Measurements from ENCODE around the gene CDC42BPB.
"Not testable (repeated sequence)": the region's sequence is repeated elsewhere in the genome, so short reads cannot be mapped to it uniquely, and the experiment has no call there.

CDC42BPB gene

DNA sequence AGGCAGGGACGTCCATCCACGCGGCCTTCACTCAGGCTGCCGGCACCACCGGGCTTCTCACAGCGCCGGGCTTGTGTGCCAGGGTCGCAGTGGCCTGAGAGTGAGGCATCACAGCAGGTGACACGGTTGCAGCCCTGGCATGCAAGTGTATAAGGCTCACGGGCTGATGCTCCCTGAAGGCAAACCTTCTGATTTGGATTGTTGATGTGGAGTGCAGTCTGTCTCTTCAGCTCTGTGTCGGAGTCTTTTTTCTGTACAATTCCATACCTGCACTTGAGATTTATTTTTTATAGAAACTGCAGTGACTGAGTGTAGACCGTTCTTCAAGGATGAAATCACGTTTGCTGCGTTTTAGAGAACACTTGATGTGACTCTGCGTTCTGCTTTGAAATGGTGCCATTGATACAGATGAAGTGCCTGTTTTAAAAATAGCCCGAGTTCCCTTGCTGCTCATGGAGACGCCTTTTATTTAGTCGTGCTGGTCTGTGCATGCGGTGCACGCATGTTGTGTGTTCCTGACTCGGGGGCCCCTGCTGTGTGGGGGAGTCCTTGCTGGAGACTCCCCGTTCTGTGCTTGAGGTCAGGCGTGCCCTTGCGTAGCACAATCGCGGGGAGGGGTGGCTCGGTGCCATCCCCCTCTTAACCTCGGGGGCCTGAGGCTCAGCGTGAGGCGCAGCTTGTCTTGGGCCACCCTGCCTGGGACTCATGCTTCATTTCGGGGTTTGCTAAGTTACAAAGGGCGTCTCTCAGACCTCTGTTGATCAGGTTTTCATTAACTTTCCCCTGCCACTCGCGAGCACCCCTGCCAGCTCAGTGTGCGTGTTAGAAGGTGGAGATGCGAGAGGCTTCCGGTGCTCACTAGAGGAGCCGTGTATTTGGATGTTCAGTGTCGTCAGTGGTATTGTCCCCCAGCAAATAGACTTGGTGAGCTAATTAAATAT lies 156.4 kb downstream of the CDC42BPB start:
- DNase-seq (ENCODE audit: low spot score), result no peak

DNA sequence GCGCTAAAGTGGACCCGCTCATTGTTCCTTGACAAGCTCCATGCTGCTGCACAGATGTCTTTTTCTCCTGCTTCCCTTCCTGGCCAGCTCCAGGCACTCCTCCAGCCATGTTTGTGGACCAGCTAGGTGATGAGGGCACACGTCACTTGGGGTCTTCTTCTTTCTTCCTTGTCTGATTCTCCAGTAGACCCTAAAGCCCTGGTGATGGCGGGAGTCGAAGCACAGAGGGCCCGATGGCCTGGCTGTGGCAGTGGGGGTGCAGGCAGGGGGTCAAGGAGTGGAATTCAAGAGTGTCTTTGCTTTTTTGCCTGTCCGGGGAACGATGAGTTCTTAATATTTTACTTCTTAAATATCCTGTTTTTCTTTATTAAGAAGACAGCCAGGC lies 157.8 kb downstream of the CDC42BPB start:
- no peak for DNase-seq (ENCODE audit: low spot score)

DNA sequence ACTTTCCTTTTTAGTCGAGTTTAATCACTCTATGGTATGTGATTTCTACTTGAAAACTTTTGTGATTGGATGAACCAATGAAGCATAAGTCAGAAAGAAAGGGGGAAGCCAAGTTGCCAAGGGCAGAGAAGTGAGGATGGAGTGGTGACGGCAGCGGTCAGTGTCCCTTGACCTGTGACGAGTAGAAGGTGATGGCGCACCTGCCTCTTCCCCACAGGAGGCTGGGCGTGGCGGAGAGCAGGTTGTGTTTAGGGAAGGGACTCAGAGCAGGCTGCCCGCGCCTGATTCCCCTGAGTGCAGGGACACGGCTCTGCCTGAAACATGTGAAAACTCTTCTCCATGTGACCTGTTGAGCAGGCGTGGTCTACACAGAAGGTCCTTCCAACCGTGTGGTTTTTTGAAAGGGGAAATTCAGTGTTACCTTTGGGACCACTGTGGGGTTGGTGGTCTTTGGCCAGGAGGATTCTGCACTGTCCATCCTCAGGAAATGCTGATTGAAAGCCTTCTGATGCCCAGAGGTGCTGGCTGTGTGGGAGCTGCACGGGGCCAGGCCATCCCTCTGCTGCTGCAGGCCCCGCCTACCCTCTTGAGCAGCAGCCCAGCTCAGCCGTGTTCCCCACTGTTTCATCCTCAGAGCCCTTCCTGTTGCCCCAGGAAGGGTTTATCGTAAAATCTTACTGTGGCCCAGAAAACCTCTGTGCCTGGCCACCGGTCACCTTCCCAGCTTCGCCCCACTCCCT lies 158.4 kb downstream of the CDC42BPB start:
- no peak for DNase-seq (ENCODE audit: low spot score)

DNA sequence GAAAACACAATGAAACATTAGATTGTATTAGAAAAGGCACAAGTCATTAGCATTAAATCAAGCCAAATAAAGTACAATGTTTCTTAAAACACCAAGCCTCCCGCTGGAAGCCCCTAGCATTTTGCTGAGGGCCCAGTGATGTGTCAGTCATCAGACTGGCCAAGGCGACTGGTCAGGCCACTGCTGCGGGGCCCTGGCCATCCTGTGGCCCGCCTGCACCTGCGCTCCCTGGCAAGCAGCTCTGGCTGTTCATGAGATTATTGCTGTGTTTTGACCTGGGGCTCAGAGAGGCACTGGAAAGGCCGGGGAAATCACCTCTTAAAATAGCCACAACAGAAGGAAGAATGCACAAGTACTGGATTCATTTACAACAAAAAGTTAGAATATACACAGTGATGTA lies 159.1 kb downstream of the CDC42BPB start:
- no peak for DNase-seq (ENCODE audit: low spot score)

DNA sequence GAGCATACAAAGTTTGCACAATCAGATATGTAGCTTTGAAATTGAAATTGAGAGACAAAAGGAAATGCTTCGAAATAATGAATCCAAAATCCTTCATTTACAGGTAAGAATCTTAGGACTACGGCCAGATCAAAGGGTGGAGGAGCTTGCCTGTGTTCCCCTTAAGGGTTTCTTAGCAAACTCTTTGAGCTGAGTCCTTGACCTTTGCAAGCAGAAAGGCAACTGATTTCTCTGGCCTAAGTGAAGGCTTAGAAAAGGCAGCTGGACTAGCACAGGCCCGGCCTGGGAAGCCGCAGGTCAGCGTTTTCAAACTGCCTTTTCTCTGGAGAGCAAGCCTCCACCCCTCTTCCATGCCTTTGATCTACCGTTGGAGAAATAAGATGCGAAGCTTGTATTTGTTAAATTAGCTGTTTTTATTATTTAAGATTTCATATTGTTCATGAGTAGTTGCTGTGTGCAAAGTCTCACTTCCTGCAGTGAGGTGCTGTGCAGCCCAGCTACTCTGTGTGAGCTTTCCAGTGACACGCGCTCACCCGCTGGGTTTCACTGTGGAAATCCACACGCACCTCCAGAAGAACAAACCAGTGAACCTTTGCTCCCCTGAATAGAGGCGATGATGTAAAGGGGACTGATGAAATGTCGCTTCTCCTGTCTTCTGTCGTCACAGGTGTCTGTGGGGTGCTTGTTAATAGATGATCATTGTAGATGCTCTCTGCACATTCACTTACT lies 159.9 kb downstream of the CDC42BPB start:
- no peak for DNase-seq (ENCODE audit: low spot score)

DNA sequence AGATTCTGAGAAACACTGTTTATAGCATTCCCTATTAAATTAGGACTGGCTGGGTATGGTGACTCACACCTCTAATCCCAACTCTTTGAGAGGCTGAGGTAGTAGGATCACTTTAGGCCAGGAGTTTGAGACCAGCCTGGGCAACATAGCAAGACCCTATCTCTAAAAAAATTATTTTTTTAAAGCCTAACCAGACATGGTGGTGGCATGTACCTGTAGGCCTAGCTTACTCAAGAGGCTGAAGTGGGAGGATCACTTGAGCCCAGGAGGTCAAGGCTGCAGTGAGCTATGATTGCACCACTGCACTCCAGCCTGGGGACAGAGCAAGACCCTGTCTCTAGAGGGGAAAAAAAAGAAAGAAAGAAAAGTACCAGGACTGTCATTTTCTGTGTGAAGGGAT lies 160.6 kb downstream of the CDC42BPB start:
- DNase-seq (ENCODE audit: low spot score), result not testable (repeated sequence)

DNA sequence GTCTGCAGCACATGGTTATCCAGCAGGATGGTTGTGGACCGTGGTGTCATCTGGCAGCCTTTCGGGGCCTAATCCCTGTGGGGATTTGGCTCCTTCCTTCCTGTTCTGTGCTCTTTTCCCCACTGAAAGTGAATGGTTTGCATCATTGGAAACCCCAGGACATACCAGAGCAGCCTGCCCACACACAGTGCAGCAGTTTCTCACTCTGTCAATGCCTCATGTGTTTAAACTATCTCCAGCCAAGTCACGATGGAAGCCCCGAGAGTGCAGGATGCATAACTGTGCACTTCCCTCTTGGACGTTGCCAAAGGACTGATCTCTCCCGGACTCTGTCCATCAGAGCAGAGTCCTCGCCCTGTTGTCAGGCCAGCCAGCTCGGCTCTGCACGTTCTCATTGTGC lies 163.9 kb downstream of the CDC42BPB start:
- no peak for DNase-seq (ENCODE audit: low spot score)

DNA sequence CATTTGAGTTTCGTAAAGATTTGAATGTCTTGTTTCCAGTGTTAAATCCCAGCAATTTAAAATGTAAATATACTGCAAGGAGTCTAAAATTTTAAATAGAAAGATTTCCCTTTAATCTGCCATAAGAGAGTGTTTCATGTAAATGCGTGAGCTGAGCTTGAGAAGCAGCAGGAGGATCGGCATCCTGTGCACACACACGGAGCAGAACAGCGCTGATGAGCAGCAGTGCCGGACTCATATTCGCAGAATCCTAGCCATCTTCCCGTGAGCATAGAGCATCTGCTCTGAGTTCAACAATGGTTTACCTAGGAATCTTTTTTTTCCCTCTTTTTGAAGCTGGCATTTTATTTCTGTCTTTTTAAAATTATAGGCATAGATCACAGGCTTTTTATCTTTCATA lies 164.7 kb downstream of the CDC42BPB start:
- no peak for DNase-seq (ENCODE audit: low spot score)

DNA sequence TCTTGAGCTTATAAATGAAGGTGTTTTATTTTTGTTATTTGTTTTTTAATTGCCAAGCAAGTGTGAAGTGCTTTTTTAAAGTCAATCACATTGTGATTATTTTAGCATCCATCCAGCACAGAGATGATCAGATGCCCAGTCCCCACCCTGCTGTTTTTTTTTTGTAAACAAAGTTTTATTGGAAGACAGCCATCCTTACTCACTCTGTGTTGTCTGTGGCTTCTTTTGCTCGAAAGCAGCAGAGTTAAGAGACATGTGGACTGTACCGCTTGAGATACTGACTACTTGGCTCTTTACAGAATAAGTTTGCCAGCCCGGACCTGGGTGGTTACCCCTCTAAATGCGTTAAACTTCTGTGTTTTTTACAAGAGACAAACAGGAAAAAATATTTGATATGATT lies 165.8 kb downstream of the CDC42BPB start:
- no peak for DNase-seq (ENCODE audit: low spot score)

DNA sequence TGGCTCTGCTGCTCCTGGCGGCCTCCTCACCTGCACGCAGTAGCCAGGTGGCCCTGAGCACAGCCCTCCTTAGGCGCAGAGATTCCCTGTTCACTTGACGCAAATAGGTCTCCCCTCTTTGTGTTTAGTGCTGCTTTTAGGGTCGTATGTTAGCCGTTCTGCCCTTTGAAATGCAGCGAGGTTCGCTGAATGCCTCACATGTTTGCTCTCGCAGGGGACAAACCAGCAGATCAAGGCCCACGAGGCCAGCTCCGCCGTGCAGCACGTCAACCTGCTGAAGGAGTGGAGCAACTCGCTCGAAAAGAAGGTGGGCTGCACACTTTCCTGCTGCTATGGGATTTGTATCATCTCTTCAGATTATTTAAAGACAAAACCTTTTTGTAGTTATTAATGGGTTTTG lies 166.2 kb downstream of the CDC42BPB start:
- no peak for DNase-seq (ENCODE audit: low spot score)

DNA sequence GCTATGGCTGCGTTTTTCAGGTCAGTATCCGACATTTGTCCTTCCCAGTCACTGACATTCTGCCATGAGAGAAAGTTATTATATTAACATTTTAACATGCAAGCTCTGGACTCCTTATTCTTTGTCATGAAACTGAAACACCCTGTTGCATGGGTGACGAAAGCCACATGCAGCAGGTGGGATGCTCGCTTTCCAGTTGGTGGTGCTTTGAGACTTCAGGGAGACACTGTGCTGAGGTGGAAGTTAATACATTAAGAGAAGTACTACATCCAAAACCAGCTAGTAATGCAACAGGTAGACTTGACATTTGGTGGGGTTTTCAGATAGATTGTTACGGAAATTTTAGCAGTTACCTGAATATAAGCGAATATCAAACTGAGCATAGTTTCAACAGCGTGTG lies 167.7 kb downstream of the CDC42BPB start:
- DNase-seq (ENCODE audit: low spot score), result no peak

DNA sequence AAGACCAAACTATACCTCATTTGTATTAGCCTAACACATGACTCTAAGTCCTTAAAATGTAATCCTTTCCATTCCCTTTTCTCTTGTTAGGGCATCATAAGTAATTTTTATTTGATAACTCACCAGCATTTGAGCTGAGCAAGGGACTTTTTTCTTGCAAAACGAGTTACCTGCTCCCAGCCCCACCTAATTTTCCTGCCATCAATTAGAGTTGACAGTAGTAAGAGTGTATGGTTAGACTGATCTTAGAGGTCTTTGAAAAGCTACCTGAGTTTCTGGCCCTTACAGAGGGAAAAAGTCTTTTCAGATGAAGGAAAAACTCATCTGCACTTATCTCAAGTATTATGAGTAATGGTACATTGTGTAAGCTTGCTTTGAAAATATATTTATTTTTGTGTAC lies 168.6 kb downstream of the CDC42BPB start:
- no peak for DNase-seq (ENCODE audit: low spot score)

DNA sequence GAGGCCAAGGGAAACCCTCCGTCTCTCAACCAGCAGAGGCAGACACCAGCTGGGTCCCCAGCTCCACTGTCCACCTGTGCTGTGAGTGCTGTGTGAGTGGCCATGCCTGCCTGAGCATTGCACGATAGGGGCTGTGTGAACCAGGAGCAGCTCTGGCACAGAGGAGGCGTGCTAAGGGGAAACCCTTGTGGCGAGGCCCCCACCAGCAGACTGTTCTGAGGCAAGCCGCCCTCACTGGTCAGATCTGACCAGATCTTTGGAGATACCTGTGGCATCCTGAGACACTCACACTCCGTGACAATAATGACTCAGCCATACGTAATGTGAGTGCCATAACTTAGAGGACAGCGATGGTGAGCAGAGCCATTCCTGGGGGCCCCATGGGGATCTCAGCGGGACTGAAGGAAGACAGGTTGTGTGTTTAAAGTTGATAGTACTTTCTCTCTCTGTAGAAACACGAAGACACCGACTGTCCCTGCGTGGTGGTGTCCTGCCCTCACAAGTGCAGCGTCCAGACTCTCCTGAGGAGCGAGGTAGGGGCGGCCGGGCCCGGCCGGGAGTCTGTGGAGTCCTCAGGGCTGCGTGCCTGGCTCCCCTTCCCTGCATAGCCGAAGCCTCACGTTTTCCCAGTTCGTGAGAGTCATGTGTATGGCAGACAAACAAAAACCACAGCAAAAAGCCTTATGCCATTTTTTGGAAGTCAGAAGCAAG lies 171.5 kb downstream of the CDC42BPB start:
- no peak for DNase-seq (ENCODE audit: low spot score)

DNA sequence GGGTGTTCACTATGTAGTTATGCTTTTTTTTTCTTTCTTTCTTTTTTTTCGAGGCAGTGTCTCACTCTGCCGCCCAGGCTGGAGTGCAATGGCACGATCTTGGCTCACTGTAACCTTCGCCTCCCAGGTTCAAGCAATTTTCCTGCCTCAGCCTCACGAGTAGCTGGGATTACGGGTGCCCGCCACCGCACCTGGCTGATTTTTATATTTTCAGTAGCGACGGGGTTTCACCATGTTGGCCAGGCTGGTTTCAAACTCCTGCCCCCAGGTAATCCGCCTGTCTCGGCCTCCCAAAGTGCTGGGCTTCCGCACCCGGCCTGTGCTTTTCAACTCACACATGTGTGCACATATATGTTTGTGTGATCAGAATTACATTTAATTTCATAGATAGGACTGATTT lies 173.8 kb downstream of the CDC42BPB start:
- no peak for DNase-seq (ENCODE audit: low spot score)

DNA sequence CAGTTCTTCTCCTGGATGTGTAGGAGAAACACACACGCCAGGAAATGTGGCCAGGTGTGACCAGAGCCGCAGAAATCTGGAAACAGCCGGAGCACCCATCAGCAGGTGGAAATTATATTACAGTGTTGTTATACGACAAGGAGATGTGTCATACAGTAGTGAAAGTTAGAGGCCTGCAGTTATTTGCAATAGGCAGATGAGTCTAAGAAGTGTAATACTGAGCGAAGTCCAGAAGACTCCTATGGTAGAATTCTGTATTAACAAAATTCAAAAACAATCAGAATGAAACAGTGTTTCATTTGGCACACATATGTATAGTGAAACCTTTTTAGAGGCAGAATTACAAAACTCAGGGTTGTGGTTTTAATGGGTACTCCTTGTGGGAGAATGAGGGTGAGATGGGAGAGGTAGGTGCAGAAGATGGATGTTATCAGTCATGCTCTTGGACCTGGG lies 174.2 kb downstream of the CDC42BPB start:
- DNase-seq (ENCODE audit: low spot score), result no peak
